K562 (cell line): ENCODE results near the gene WDR64. TPM values are rescaled to one million over a fixed set of nuclear protein-coding genes. Genes with fewer than 3 reads are reported as not detected.
A peak's percentile ranks its signal among the peaks of the same experiment; 100 is the strongest.

Source experiments
- ARNT ChIP-seq, 2 experiments: fragments of 450-650 bp; IDR thresholded peaks; 2 replicates each; pipeline ENCODE4 v1.6.1; 2016; ENCODE audit warnings: mild to moderate bottlenecking in 1 of 2
- CBX1 ChIP-seq: sonication (generic); IDR thresholded peaks from 2 replicates; pipeline ENCODE4 v1.6.1; 2016; ENCODE audit warnings: antibody characterized with exemption, low read depth, mild to moderate bottlenecking
- CXXC5 ChIP-seq: fragments of 250-450 bp; sonication (Bioruptor Pico); IDR thresholded peaks from 2 replicates; pipeline ENCODE4 v1.8.0; 2022; ENCODE audit warnings: inconsistent platforms, mild to moderate bottlenecking, moderate library complexity
- EP400 ChIP-seq: fragments of 450-650 bp; IDR thresholded peaks from 2 replicates; pipeline ENCODE4 v1.6.1; 2017; ENCODE audit warnings: antibody characterized with exemption, mild to moderate bottlenecking, moderate library complexity
- ESRRB ChIP-seq: fragments of 250-450 bp; sonication (Bioruptor Pico); IDR thresholded peaks from 2 replicates; pipeline ENCODE4 v1.5.0; 2020; ENCODE audit warnings: mild to moderate bottlenecking, moderate library complexity, borderline replicate concordance
- GTF3C2 ChIP-seq: IDR thresholded peaks from 3 replicates; pipeline ENCODE4 v1.6.1; 2011; ENCODE audit warnings: borderline replicate concordance, mild to moderate bottlenecking, moderate library complexity; ENCODE audit not compliant: insufficient read length; ENCODE audit errors: extremely low read depth
- HDAC1 ChIP-seq, 2 experiments: fragments of 450-650 bp; IDR thresholded peaks; 2 replicates each; pipeline ENCODE4 v1.6.1; 2016 to 2017; ENCODE audit warnings: inconsistent platforms in 1 of 2, mild to moderate bottlenecking in 1 of 2, moderate library complexity in 1 of 2
- MECOM ChIP-seq: fragments of 250-450 bp; sonication (Bioruptor Pico); IDR thresholded peaks from 2 replicates; pipeline ENCODE4 v1.8.0; 2022; ENCODE audit warnings: inconsistent platforms
- MTA1 ChIP-seq: fragments of 450-650 bp; IDR thresholded peaks from 2 replicates; pipeline ENCODE4 v1.6.1; 2017; ENCODE audit warnings: borderline replicate concordance
- MXD1 ChIP-seq: fragments of 250-450 bp; sonication (Bioruptor Pico); IDR thresholded peaks from 2 replicates; pipeline ENCODE4 v1.8.0; 2021; ENCODE audit warnings: borderline replicate concordance, mild to moderate bottlenecking, moderate library complexity; ENCODE audit not compliant: poor library complexity, severe bottlenecking
- PRMT5 ChIP-seq: sonication (generic); formaldehyde crosslinking; IDR thresholded peaks from 2 replicates; pipeline ENCODE4 v1.5.0; 2020; ENCODE audit warnings: missing genetic modification reagents
- PRPF4 ChIP-seq: fragments of 200-400 bp; formaldehyde crosslinking; IDR thresholded peaks from one replicate; pipeline ENCODE4 v1.6.1; 2017; ENCODE audit warnings: low read length, low read depth, mild to moderate bottlenecking; ENCODE audit not compliant: insufficient read depth, poor library complexity, severe bottlenecking
- RBM25 ChIP-seq: fragments of 200-400 bp; formaldehyde crosslinking; IDR thresholded peaks from 2 replicates; pipeline ENCODE4 v1.6.1; 2018; ENCODE audit warnings: low read length, low read depth, moderate library complexity; ENCODE audit not compliant: severe bottlenecking
- RBM34 ChIP-seq: fragments of 200-400 bp; formaldehyde crosslinking; IDR thresholded peaks from 2 replicates; pipeline ENCODE4 v1.6.1; 2018; ENCODE audit warnings: low read length, borderline replicate concordance; ENCODE audit not compliant: insufficient read depth
- TRIM28 ChIP-seq: fragments of 450-650 bp; IDR thresholded peaks from 2 replicates; pipeline ENCODE4 v1.6.1; 2017
- ZEB2 ChIP-seq: fragments of 450-650 bp; IDR thresholded peaks from 2 replicates; pipeline ENCODE4 v1.6.1; 2016
- ZFP36 ChIP-seq: fragments of 150-350 bp; IDR thresholded peaks from 2 replicates; pipeline ENCODE4 v1.6.1; 2018; ENCODE audit warnings: low read length, low read depth; ENCODE audit not compliant: partially characterized antibody
- ZNF384 ChIP-seq: IDR thresholded peaks from 2 replicates; pipeline ENCODE4 v1.6.1; 2012; ENCODE audit warnings: low read depth, low read length, improper control_type of control experiment
- ZNF639 ChIP-seq, 2 experiments: fragments of 200-800 bp in 1 of 2; sonication (Bioruptor generic) in 1 of 2; sonication (generic) in 1 of 2; formaldehyde crosslinking in 1 of 2; IDR thresholded peaks in 1 of 2; conservative IDR thresholded peaks in 1 of 2; 2 replicates each; pipeline versions ENCODE4 v1.5.0 to v1.6.1; 2016 to 2020; ENCODE audit warnings: missing compliant biosample characterization in 1 of 2, missing genetic modification characterization in 1 of 2, missing genetic modification reagents in 1 of 2
- polyA plus RNA-seq, 8 experiments: library from polyadenylated mRNA; depleted of rRNA in 4 of 8; stranded (reverse) in 5 of 8; unstranded in 3 of 8; fragments of >200 nt; fragmentation: Nextera tagmentation in 2 of 8; fragmentation: Illumina TruSeq in 1 of 8; extraction: Ambion mirVana in 2 of 8; extraction: Trizol in 1 of 8; gene quantifications; 2 replicates each; pipeline versions ENCODE4 v1.2.1 to v1.2.3, GENCODE V29; 2011 to 2014; ENCODE audit warnings: inconsistent platforms in 1 of 8, missing spikeins in 1 of 8
- total RNA-seq, 7 experiments: library from RNA; depleted of rRNA in 6 of 7; stranded (reverse); fragments of >200 nt in 6 of 7; fragmentation: Illumina TruSeq in 2 of 7; extraction: Trizol in 2 of 7; gene quantifications; 2 replicates each; pipeline versions ENCODE4 v1.2.1 to v1.2.3, GENCODE V29; 2011 to 2021; ENCODE audit warnings: low replicate concordance in 1 of 7

WDR64 gene
- total and polyA plus RNA-seq, 9 of the 15 experiments (the other 6 are each of a cell fraction or from before 2014, with no cell fraction given) = 0.06 to 0.29 (median 0.19) TPM; not detected in 5

- TF ChIP-seq ZNF639 (CRISPR knock-in tag; conservative IDR thresholded peaks at IDR 0.05 in 1 of 2, IDR thresholded peaks at IDR 0.05 in 1 of 2) = no peak
- peak; percentile 96 for TF ChIP-seq CBX1
- TF ChIP-seq RBM34 = no peak
- TF ChIP-seq RBM25 = no peak
- no peak for TF ChIP-seq GTF3C2
- TF ChIP-seq CXXC5 (CRISPR knock-in tag) = peak; percentile 90
- no peak for TF ChIP-seq PRPF4
- TF ChIP-seq HDAC1 (IDR thresholded peaks at IDR 0.05) = peak; percentile 94 to 100; a peak in 3 of 4 replicates
- TF ChIP-seq PRMT5 (CRISPR knock-in tag) = no peak
- TF ChIP-seq MXD1 (CRISPR knock-in tag) = peak; percentile 58
- TF ChIP-seq ESRRB = no peak
- peak in 1 of 2 experiments; percentile 28; a peak in 1 of 4 replicates for TF ChIP-seq ARNT (IDR thresholded peaks at IDR 0.05)
- TF ChIP-seq ZEB2 = no peak
- no peak for TF ChIP-seq ZFP36
- peak; percentile 83 for TF ChIP-seq ZNF384
- peak; percentile 98 for TF ChIP-seq MTA1
- no peak for TF ChIP-seq MECOM
- TF ChIP-seq EP400 = peak; percentile 93
- no peak; the same call in 1 of the 2 replicates for TF ChIP-seq TRIM28
Observed at GRCh38 chr1:241847796-241848685, 196.0 kb downstream of the WDR64 start, which contains the start of gene EXO1 (continued).
